Ishikawa (cell line): ENCODE data around the gene RNH1.

Experiments used
- CEBPB ChIP-seq: IDR thresholded peaks from 2 replicates; pipeline ENCODE4 v1.6.1; 2012
- CREB1 ChIP-seq: IDR thresholded peaks from 2 replicates; pipeline ENCODE4 v1.6.1; 2012; ENCODE audit warnings: low read depth
- EGR1 ChIP-seq: IDR thresholded peaks from 2 replicates; pipeline ENCODE4 v1.6.1; 2012
- EP300 ChIP-seq: IDR thresholded peaks from 2 replicates; pipeline ENCODE4 v1.6.1; 2012; ENCODE audit warnings: borderline replicate concordance
- FOXM1 ChIP-seq: IDR thresholded peaks from 2 replicates; pipeline ENCODE4 v1.6.1; 2012; ENCODE audit warnings: low read depth, borderline replicate concordance
- NFIC ChIP-seq: IDR thresholded peaks from 2 replicates; pipeline ENCODE4 v1.6.1; 2012
- RAD21 ChIP-seq: IDR thresholded peaks from 2 replicates; pipeline ENCODE4 v1.6.1; 2012; ENCODE audit warnings: low read depth
- TAF1 ChIP-seq: IDR thresholded peaks from 2 replicates; pipeline ENCODE4 v1.6.1; 2012; ENCODE audit warnings: low read depth, mild to moderate bottlenecking
- TCF12 ChIP-seq: IDR thresholded peaks from 2 replicates; pipeline ENCODE4 v1.6.1; 2012; ENCODE audit warnings: low read depth
- TEAD4 ChIP-seq: IDR thresholded peaks from 2 replicates; pipeline ENCODE4 v1.6.1; 2012
- YY1 ChIP-seq: IDR thresholded peaks from 2 replicates; pipeline ENCODE4 v1.6.1; 2012; ENCODE audit warnings: low read depth
- ZBTB7A ChIP-seq: IDR thresholded peaks from 2 replicates; pipeline ENCODE4 v1.6.1; 2012; ENCODE audit warnings: low read depth
- TF ChIP-seq, protein P1 (sequence below): IDR thresholded peaks from 2 replicates; pipeline ENCODE4 v1.6.1; 2012
- TF ChIP-seq, protein P2 (sequence below): IDR thresholded peaks from 2 replicates; pipeline ENCODE4 v1.6.1; 2012; ENCODE audit warnings: low read depth, mild to moderate bottlenecking
- TF ChIP-seq, protein P3 (sequence below): IDR thresholded peaks from 2 replicates; pipeline ENCODE4 v1.6.1; 2012

RNH1 gene

DNA sequence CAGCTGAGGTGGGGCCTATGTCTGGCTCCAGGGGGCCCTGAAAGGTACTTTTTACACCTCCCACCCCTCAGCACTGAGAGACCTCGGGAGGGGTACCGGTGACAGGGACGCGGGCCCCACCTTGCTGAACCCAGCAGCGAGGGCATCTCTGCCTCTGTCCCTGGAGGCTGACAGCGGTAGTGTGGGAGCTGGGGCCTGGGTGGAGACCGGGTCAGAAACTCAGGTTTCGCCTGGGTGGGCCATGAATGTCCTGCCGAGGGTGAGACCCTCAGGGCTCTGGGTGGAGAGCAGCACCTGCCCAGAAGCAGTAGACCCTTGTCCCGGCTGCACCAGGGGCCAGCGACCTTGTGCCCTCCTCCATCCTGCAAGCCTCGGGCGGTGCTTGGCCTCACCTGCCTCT is 34.8 kb downstream of the RNH1 start:
- no peak for TF ChIP-seq FOXM1
- TF ChIP-seq ZBTB7A = no peak
- no peak for TF ChIP-seq CEBPB
- TF ChIP-seq, protein P1, sequence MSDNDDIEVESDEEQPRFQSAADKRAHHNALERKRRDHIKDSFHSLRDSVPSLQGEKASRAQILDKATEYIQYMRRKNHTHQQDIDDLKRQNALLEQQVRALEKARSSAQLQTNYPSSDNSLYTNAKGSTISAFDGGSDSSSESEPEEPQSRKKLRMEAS = no peak
- no peak for TF ChIP-seq TCF12
- TF ChIP-seq, protein P2, sequence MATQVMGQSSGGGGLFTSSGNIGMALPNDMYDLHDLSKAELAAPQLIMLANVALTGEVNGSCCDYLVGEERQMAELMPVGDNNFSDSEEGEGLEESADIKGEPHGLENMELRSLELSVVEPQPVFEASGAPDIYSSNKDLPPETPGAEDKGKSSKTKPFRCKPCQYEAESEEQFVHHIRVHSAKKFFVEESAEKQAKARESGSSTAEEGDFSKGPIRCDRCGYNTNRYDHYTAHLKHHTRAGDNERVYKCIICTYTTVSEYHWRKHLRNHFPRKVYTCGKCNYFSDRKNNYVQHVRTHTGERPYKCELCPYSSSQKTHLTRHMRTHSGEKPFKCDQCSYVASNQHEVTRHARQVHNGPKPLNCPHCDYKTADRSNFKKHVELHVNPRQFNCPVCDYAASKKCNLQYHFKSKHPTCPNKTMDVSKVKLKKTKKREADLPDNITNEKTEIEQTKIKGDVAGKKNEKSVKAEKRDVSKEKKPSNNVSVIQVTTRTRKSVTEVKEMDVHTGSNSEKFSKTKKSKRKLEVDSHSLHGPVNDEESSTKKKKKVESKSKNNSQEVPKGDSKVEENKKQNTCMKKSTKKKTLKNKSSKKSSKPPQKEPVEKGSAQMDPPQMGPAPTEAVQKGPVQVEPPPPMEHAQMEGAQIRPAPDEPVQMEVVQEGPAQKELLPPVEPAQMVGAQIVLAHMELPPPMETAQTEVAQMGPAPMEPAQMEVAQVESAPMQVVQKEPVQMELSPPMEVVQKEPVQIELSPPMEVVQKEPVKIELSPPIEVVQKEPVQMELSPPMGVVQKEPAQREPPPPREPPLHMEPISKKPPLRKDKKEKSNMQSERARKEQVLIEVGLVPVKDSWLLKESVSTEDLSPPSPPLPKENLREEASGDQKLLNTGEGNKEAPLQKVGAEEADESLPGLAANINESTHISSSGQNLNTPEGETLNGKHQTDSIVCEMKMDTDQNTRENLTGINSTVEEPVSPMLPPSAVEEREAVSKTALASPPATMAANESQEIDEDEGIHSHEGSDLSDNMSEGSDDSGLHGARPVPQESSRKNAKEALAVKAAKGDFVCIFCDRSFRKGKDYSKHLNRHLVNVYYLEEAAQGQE = no peak
- TF ChIP-seq, protein P3, sequence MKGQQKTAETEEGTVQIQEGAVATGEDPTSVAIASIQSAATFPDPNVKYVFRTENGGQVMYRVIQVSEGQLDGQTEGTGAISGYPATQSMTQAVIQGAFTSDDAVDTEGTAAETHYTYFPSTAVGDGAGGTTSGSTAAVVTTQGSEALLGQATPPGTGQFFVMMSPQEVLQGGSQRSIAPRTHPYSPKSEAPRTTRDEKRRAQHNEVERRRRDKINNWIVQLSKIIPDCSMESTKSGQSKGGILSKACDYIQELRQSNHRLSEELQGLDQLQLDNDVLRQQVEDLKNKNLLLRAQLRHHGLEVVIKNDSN = no peak
- no peak for TF ChIP-seq NFIC
- no peak for TF ChIP-seq EP300
- TF ChIP-seq EGR1 = no peak
- no peak for TF ChIP-seq RAD21
- TF ChIP-seq TAF1 = no peak
- no peak for TF ChIP-seq TEAD4

DNA sequence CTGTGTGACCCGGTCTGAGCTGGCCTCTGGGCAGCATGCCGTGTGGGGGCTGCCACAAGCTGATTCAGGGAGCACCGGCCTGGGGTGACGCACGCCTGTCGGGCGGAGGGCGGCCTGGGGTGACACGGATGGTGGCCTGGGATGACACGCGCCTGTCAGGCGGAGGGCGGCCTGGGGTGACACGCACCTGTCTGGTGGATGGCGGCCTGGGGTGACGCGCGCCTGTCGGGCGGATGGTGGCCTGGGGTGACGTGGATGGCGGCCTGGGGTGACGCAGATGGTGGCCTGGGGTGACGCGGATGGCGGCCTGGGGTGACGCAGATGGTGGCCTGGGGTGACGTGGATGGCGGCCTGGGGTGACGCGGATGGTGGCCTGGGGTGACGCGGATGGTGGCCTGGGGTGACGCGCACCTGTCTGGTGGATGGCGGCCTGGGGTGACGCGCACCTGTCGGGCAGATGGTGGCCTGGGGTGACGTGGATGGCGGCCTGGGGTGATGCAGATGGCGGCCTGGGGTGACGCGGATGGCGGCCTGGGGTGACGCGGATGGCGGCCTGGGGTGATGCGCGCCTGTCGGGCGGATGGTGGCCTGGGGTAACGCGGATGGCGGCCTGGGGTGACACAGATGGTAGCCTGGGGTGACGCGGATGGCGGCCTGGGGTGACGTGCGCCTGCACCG is 35.4 kb downstream of the RNH1 start:
- TF ChIP-seq CREB1 (no peak), RAD21 (no peak), FOXM1 (no peak), EGR1 (no peak), YY1 (no peak), TEAD4 (no peak)
- TF ChIP-seq, protein P3 = no peak

DNA sequence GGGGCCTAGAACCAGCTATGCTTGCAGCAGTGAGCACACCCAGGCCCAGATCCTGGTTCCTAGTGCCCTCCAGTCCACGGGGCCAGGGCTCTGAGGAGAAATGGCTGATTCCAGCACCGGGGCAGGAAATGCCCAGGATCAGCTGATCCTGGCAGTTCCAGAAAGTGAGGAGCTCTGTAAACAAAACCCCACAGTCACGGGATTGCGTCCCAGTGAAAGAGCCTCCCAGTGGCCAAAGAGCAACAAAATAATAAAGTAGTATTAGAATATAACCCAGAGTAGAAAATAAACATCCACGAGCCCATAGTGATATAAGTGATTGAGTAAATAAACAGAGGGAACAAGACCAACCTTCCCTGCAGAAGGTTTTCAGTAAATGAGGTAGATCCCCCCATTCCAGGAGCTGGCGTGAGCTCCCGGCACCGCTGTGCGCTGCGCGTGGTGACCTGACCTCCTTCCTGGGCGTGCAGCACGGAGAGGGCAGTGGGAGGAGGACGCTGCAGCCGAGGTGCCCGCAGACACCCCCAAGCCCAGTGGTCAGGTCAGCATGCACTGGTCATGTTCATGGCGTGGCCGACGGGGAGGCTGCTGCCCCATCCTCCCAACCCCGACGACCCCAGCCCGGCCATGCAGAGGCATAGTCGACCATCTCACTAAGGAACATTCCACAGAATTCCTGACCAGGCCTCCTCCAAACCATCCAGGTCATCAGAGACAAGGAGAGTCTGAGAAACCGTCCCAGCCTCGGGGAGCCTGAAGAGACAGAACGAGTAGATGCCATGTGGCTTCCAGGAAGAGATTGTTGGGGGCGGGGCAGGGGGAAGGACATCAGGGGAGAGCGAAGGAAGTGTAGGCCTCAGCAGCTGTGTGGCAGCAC is 37.1 kb downstream of the RNH1 start:
- TF ChIP-seq TCF12 (no peak), EGR1 (no peak), CREB1 (no peak), NFIC (no peak), ZBTB7A (no peak), EP300 (no peak), TEAD4 (no peak)

DNA sequence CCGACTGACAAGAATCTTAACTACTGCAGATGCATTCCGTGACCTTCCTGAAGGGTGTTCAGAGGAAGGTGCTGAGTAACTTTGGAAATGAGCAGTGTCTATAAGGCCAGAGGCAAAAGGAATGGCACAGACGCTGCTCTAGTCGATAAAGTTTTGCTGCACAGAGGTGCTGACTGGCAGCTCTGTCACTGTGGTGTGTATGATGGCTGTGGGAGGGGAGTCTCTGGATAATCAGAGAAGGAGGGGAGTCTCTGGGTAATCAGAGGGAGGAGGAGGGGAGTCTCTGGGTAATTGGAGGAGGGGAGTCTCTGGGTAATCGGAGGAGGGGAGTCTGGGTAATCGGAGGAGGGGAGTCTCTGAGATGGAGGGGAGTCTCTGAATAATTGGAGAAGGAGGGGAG is 38.5 kb downstream of the RNH1 start:
- no peak for TF ChIP-seq TAF1
- TF ChIP-seq, protein P2 = no peak
- TF ChIP-seq RAD21 = no peak
- TF ChIP-seq CEBPB = no peak
- no peak for TF ChIP-seq YY1
- TF ChIP-seq FOXM1 = no peak
- no peak for TF ChIP-seq ZBTB7A
- TF ChIP-seq, protein P3 = no peak
- TF ChIP-seq, protein P1 = no peak
- TF ChIP-seq EGR1 = no peak
- TF ChIP-seq TCF12 = no peak
- no peak for TF ChIP-seq NFIC
- TF ChIP-seq CREB1 = no peak
- no peak for TF ChIP-seq TEAD4
- no peak for TF ChIP-seq EP300

DNA sequence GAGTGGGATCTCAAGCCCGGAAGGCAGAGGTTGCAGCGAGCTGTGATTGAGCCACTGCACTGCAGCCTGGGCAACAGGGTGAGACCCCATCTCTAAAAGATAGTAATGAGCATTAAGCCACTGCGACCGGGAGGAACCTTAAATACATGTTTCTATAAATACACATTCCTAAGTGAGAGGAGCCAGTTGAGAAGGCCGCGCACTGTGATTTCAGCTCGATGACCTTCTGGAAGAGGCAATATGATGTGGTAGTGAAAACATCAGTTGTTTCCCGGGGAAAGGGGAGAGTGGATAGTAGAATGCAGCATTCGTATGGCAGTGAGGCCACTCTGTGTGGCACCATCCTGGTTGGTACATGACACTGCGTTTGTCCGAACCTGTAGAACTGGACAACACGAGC is 39.0 kb downstream of the RNH1 start:
- no peak for TF ChIP-seq FOXM1
- no peak for TF ChIP-seq CEBPB
- no peak for TF ChIP-seq TCF12
- no peak for TF ChIP-seq EP300
- no peak for TF ChIP-seq RAD21
